ENCODE results near the gene PTPRN2.

PTPRN2 gene

GRCh38 chr7:157674715-157675426, 912.8 kb downstream of the PTPRN2 start:
- H3K9me3 ChIP-seq (replicated peaks in 1 of 2; ENCODE audit: control insufficient read depth in 2 of 2, insufficient read depth in 1 of 2, low read depth in 1 of 2, low read length in 2 of 2), result peaks cover 0 to 6% of the 10 kb centered on the region in 2 donors
- no peaks in the 10 kb centered on the region for H3K27me3 ChIP-seq (ENCODE audit: control insufficient read depth in 3 of 3, insufficient read depth in 3 of 3, low read depth in 1 of 3, low read length in 3 of 3)
- no peak for DNase-seq (ENCODE audit: low spot score)
- no peak overlapping the region for H3K4ac ChIP-seq (ENCODE audit: low read length)
- H3K14ac ChIP-seq (ENCODE audit: low read length), result no peak overlapping the region
- no peak overlapping the region for H3K4me3 ChIP-seq (ENCODE audit: low read length in 2 of 2)
- no peak overlapping the region for H2BK120ac ChIP-seq (ENCODE audit: low read depth, low read length)
- peak overlapping the region; percentile 74 for H2AK5ac ChIP-seq (ENCODE audit: low read depth, low read length)
- H2BK5ac ChIP-seq (ENCODE audit: low read length), result no peak overlapping the region
- WGBS, 2 donors (ENCODE audit: extremely low coverage in 2 of 2, insufficient read length in 2 of 2, insufficient replicate concordance in 1 of 2), result no CpG with 5 or more reads among the region's 30 CpGs
- H2AFZ ChIP-seq (ENCODE audit: low read length), result no peak overlapping the region
- H3K27ac ChIP-seq (replicated peaks; ENCODE audit: low read length), result no peak overlapping the region
- no peak overlapping the region for H3K4me2 ChIP-seq (ENCODE audit: insufficient read depth, low read length, poor library complexity, severe bottlenecking)
- peaks cover 12% of the 10 kb centered on the region for H3K79me1 ChIP-seq (ENCODE audit: low read depth, low read length)
- peaks cover 24 to 100% of the 10 kb centered on the region in 2 donors for H3K36me3 ChIP-seq (replicated peaks in 1 of 2; ENCODE audit: control insufficient read depth in 2 of 2, insufficient read depth in 2 of 2, low read length in 2 of 2)
- peak overlapping the region; percentile 69 for H3K18ac ChIP-seq (ENCODE audit: low read length)
- H3K9ac ChIP-seq (ENCODE audit: low read depth, low read length, poor library complexity), result peak overlapping the region; percentile 61
- H2BK12ac ChIP-seq (ENCODE audit: low read length), result no peak overlapping the region
- no peak overlapping the region for H4K91ac ChIP-seq (ENCODE audit: low read depth, low read length, poor library complexity)
- H3K4me1 ChIP-seq (ENCODE audit: control insufficient read depth in 2 of 2, insufficient read depth in 1 of 2, low read depth in 1 of 2, low read length in 2 of 2), result peaks cover 45 to 50% of the 10 kb centered on the region in 2 donors
- no peak overlapping the region for H4K8ac ChIP-seq (ENCODE audit: low read depth, low read length)
- H2BK15ac ChIP-seq (ENCODE audit: low read length), result no peak overlapping the region
- H3K23ac ChIP-seq (ENCODE audit: low read depth, low read length, poor library complexity), result peak overlapping the region; percentile 65

GRCh38 chr7:157674027-157674714, 913.5 kb downstream of the PTPRN2 start:
- Histone ChIP-seq H3K9me3 (replicated peaks in 1 of 2; ENCODE audit: control insufficient read depth in 2 of 2, insufficient read depth in 1 of 2, low read depth in 1 of 2, low read length in 2 of 2) (peaks cover 0 to 6% of the 10 kb centered on the region in 2 donors), H3K4me2 (ENCODE audit: insufficient read depth, low read length, poor library complexity, severe bottlenecking) (no peak overlapping the region), H3K27me3 (ENCODE audit: control insufficient read depth in 3 of 3, insufficient read depth in 3 of 3, low read depth in 1 of 3, low read length in 3 of 3) (no peaks in the 10 kb centered on the region), H3K36me3 (replicated peaks in 1 of 2; ENCODE audit: control insufficient read depth in 2 of 2, insufficient read depth in 2 of 2, low read length in 2 of 2) (peaks cover 26 to 100% of the 10 kb centered on the region in 2 donors), H3K27ac (replicated peaks; ENCODE audit: low read length) (no peak overlapping the region), H2BK5ac (ENCODE audit: low read length) (no peak overlapping the region), H2AFZ (ENCODE audit: low read length) (no peak overlapping the region), H3K4ac (ENCODE audit: low read length) (no peak overlapping the region), H3K9ac (ENCODE audit: low read depth, low read length, poor library complexity) (peak overlapping the region; percentile 13), H3K4me3 (ENCODE audit: low read length in 2 of 2) (no peak overlapping the region), H3K18ac (ENCODE audit: low read length) (peak overlapping the region; percentile 74), H4K91ac (ENCODE audit: low read depth, low read length, poor library complexity) (no peak overlapping the region), H3K14ac (ENCODE audit: low read length) (no peak overlapping the region), H2BK120ac (ENCODE audit: low read depth, low read length) (no peak overlapping the region), H3K4me1 (ENCODE audit: control insufficient read depth in 2 of 2, insufficient read depth in 1 of 2, low read depth in 1 of 2, low read length in 2 of 2) (peaks cover 43 to 54% of the 10 kb centered on the region in 2 donors), H4K8ac (ENCODE audit: low read depth, low read length) (no peak overlapping the region), H2BK15ac (ENCODE audit: low read length) (no peak overlapping the region), H2BK12ac (ENCODE audit: low read length) (no peak overlapping the region), H2AK5ac (ENCODE audit: low read depth, low read length) (peak overlapping the region; percentile 14), H3K79me1 (ENCODE audit: low read depth, low read length) (peaks cover 17% of the 10 kb centered on the region), H3K23ac (ENCODE audit: low read depth, low read length, poor library complexity) (peak overlapping the region; percentile 20)
- no peak for DNase-seq (ENCODE audit: low spot score)
- WGBS, 2 donors (ENCODE audit: extremely low coverage in 2 of 2, insufficient read length in 2 of 2, insufficient replicate concordance in 1 of 2), result no CpG with 5 or more reads among the region's 28 CpGs

GRCh38 chr7:157673573-157673972, 914.0 kb downstream of the PTPRN2 start:
- no peak overlapping the region for H3K23ac ChIP-seq (ENCODE audit: low read depth, low read length, poor library complexity)
- H2BK120ac ChIP-seq (ENCODE audit: low read depth, low read length), result no peak overlapping the region
- H2BK12ac ChIP-seq (ENCODE audit: low read length), result no peak overlapping the region
- H3K9ac ChIP-seq (ENCODE audit: low read depth, low read length, poor library complexity), result no peak overlapping the region
- H2BK5ac ChIP-seq (ENCODE audit: low read length), result no peak overlapping the region
- no peak overlapping the region for H3K4me3 ChIP-seq (ENCODE audit: low read length in 2 of 2)
- peaks cover 26 to 100% of the 10 kb centered on the region in 2 donors for H3K36me3 ChIP-seq (replicated peaks in 1 of 2; ENCODE audit: control insufficient read depth in 2 of 2, insufficient read depth in 2 of 2, low read length in 2 of 2)
- H3K79me1 ChIP-seq (ENCODE audit: low read depth, low read length), result peaks cover 20% of the 10 kb centered on the region
- no peak overlapping the region for H4K8ac ChIP-seq (ENCODE audit: low read depth, low read length)
- no peak overlapping the region for H3K4me2 ChIP-seq (ENCODE audit: insufficient read depth, low read length, poor library complexity, severe bottlenecking)
- H3K4ac ChIP-seq (ENCODE audit: low read length), result no peak overlapping the region
- no peak overlapping the region for H4K91ac ChIP-seq (ENCODE audit: low read depth, low read length, poor library complexity)
- H3K9me3 ChIP-seq (replicated peaks in 1 of 2; ENCODE audit: control insufficient read depth in 2 of 2, insufficient read depth in 1 of 2, low read depth in 1 of 2, low read length in 2 of 2), result peaks cover 0 to 6% of the 10 kb centered on the region in 2 donors
- H2BK15ac ChIP-seq (ENCODE audit: low read length), result no peak overlapping the region
- H3K18ac ChIP-seq (ENCODE audit: low read length), result no peak overlapping the region
- no peaks in the 10 kb centered on the region for H3K27me3 ChIP-seq (ENCODE audit: control insufficient read depth in 3 of 3, insufficient read depth in 3 of 3, low read depth in 1 of 3, low read length in 3 of 3)
- H2AK5ac ChIP-seq (ENCODE audit: low read depth, low read length), result peak overlapping the region; percentile 14
- no CpG with 5 or more reads among the region's 14 CpGs for WGBS, 2 donors (ENCODE audit: extremely low coverage in 2 of 2, insufficient read length in 2 of 2, insufficient replicate concordance in 1 of 2)
- no peak overlapping the region for H3K27ac ChIP-seq (replicated peaks; ENCODE audit: low read length)
- no peak overlapping the region for H2AFZ ChIP-seq (ENCODE audit: low read length)
- no peak overlapping the region for H3K14ac ChIP-seq (ENCODE audit: low read length)
- H3K4me1 ChIP-seq (ENCODE audit: control insufficient read depth in 2 of 2, insufficient read depth in 1 of 2, low read depth in 1 of 2, low read length in 2 of 2), result peaks cover 41 to 54% of the 10 kb centered on the region in 2 donors
- DNase-seq (ENCODE audit: low spot score), result no peak
